H1 (cell line): ENCODE measurements around the gene CDK12. TPM values are rescaled to one million over a fixed set of nuclear protein-coding genes. Genes with fewer than 3 reads are reported as not detected.

ENCODE experiments used
- CTCF ChIA-PET: fragments of 300-600 bp; sonication (Branson Sonifier 250); formaldehyde crosslinking; loops from one replicate; lab custom pipeline; 2021; ENCODE audit not compliant: partially characterized antibody; lab: Charles Lee
- POLR2A ChIA-PET: fragments of 300-600 bp; sonication (Branson Sonifier 250); formaldehyde crosslinking; loops from one replicate; lab custom pipeline; 2021; ENCODE audit warnings: inconsistent platforms; ENCODE audit not compliant: partially characterized antibody; lab: Charles Lee
- DNase-seq, 2 experiments: peaks; one replicate each; pipeline versions ENCODE4 v3.0.0 to v3.0.0-alpha.2; 2010 to 2022; ENCODE audit warnings: low spot score in 2 of 2, low read depth in 1 of 2, mixed read lengths in 1 of 2
- FAIRE-seq: peaks from 2 replicates; lab custom pipeline; 2011; peaks lifted over from hg19 to GRCh38; lab: Jason Lieb, UNC
- H2AFZ ChIP-seq: 2 replicates; pipeline ENCODE4 v1.8.1; 2012; ENCODE audit warnings: low read length, inconsistent platforms
- H2AK5ac ChIP-seq: 2 replicates; pipeline ENCODE4 v1.6.1; 2013; ENCODE audit warnings: low read depth, low read length
- H2BK120ac ChIP-seq: replicated peaks from 2 replicates; pipeline ENCODE3; 2013; ENCODE audit warnings: low read depth, low read length, inconsistent platforms
- H2BK12ac ChIP-seq: 2 replicates; pipeline ENCODE4 v1.6.1; 2013; ENCODE audit warnings: low read depth, low read length
- H2BK15ac ChIP-seq: 2 replicates; pipeline ENCODE4 v1.6.1; 2013; ENCODE audit warnings: low read length
- H2BK20ac ChIP-seq: 2 replicates; pipeline ENCODE4 v1.6.1; 2013; ENCODE audit warnings: low read length
- H2BK5ac ChIP-seq: 2 replicates; pipeline ENCODE4 v1.6.1; 2013; ENCODE audit warnings: low read depth, low read length
- H3K14ac ChIP-seq: 2 replicates; pipeline ENCODE4 v1.6.1; 2013; ENCODE audit warnings: inconsistent platforms; ENCODE audit not compliant: insufficient read length
- H3K18ac ChIP-seq: 2 replicates; pipeline ENCODE4 v1.6.1; 2013; ENCODE audit warnings: low read length; ENCODE audit errors: extremely low read depth
- H3K23ac ChIP-seq: 2 replicates; pipeline ENCODE4 v1.6.1; 2013; ENCODE audit warnings: inconsistent platforms; ENCODE audit not compliant: insufficient read length
- H3K23me2 ChIP-seq: 2 replicates; pipeline ENCODE4 v1.6.1; 2013; ENCODE audit warnings: low read depth, low read length
- H3K27ac ChIP-seq: 2 replicates; pipeline ENCODE4 v1.6.1; 2011; ENCODE audit warnings: low read depth, low read length, inconsistent platforms
- H3K27me3 ChIP-seq, 4 experiments: replicated peaks in 1 of 4; 1 replicate in 1 of 4; 2 replicates in 3 of 4; pipeline versions ENCODE4 v1.6.1 to v1.8.1; 2011 to 2013; ENCODE audit warnings: low read length in 3 of 4, mild to moderate bottlenecking in 3 of 4, inconsistent platforms in 2 of 4, mixed read lengths in 2 of 4, moderate library complexity in 1 of 4; ENCODE audit not compliant: control insufficient read depth in 3 of 4, insufficient read depth in 3 of 4; ENCODE audit errors: extremely low read depth in 1 of 4
- H3K36me3 ChIP-seq, 4 experiments: 2 replicates each; pipeline versions ENCODE4 v1.6.1 to v1.8.1; 2011 to 2013; ENCODE audit warnings: mild to moderate bottlenecking in 4 of 4, low read length in 3 of 4, moderate library complexity in 2 of 4, control low read depth in 1 of 4, inconsistent platforms in 1 of 4; ENCODE audit not compliant: insufficient read depth in 4 of 4, control insufficient read depth in 2 of 4
- H3K4ac ChIP-seq: replicated peaks from 2 replicates; pipeline ENCODE3; 2013; ENCODE audit warnings: low read length, low read depth, mixed read lengths, inconsistent platforms; ENCODE audit not compliant: insufficient read length
- H3K4me1 ChIP-seq, 4 experiments: replicated peaks in 1 of 4; 1 replicate in 1 of 4; 2 replicates in 3 of 4; pipeline versions ENCODE4 v1.6.1 to v1.8.1; 2011 to 2013; ENCODE audit warnings: low read length in 3 of 4, inconsistent platforms in 2 of 4, mixed read lengths in 1 of 4; ENCODE audit not compliant: insufficient read depth in 4 of 4, control insufficient read depth in 3 of 4
- H3K4me2 ChIP-seq, 2 experiments: 2 replicates each; pipeline versions ENCODE4 v1.6.1 to v1.8.1; 2011 to 2013; ENCODE audit warnings: low read depth in 2 of 2, low read length in 2 of 2, control low read depth in 1 of 2, inconsistent platforms in 1 of 2, mild to moderate bottlenecking in 1 of 2; ENCODE audit not compliant: insufficient read depth in 1 of 2
- H3K4me3 ChIP-seq, 4 experiments: fragments of 200-600, 300-600 bp in 1 of 4; sonication (generic), shearing (Covaris generic), sonication (Bioruptor Twin) in 1 of 4; 2 replicates each; pipeline versions ENCODE4 v1.5.1 to v1.8.1; 2011 to 2016; ENCODE audit warnings: low read length in 4 of 4, low read depth in 3 of 4, control low read depth in 2 of 4, inconsistent platforms in 2 of 4, mild to moderate bottlenecking in 2 of 4, mixed read lengths in 1 of 4, moderate library complexity in 1 of 4; ENCODE audit not compliant: insufficient read depth in 2 of 4; ENCODE audit errors: extremely low read depth in 1 of 4
- H3K56ac ChIP-seq: replicated peaks from 2 replicates; pipeline ENCODE3; 2013; ENCODE audit warnings: low read depth, mild to moderate bottlenecking, mixed read lengths, low read length, inconsistent platforms; ENCODE audit not compliant: insufficient read length
- H3K79me1 ChIP-seq: 2 replicates; pipeline ENCODE4 v1.6.1; 2013; ENCODE audit warnings: low read depth, low read length, control low read depth
- H3K79me2 ChIP-seq, 2 experiments: 2 replicates each; pipeline versions ENCODE4 v1.6.1 to v1.8.1; 2012 to 2013; ENCODE audit warnings: low read length in 2 of 2, mild to moderate bottlenecking in 2 of 2, inconsistent platforms in 1 of 2; ENCODE audit not compliant: insufficient read depth in 2 of 2, control insufficient read depth in 1 of 2
- H3K9ac ChIP-seq, 4 experiments: replicated peaks in 1 of 4; 1 replicate in 1 of 4; 2 replicates in 3 of 4; pipeline versions ENCODE4 v1.6.1 to v1.8.1; 2011 to 2013; ENCODE audit warnings: low read depth in 3 of 4, low read length in 3 of 4, control low read depth in 2 of 4, mild to moderate bottlenecking in 2 of 4, moderate library complexity in 2 of 4, inconsistent platforms in 1 of 4; ENCODE audit errors: extremely low read depth in 1 of 4
- H3K9me3 ChIP-seq, 2 experiments: 2 replicates each; pipeline versions ENCODE4 v1.6.1 to v1.8.1; 2012 to 2013; ENCODE audit warnings: mild to moderate bottlenecking in 2 of 2, moderate library complexity in 2 of 2, control low read depth in 1 of 2, inconsistent platforms in 1 of 2, low read depth in 1 of 2, low read length in 1 of 2, mixed read lengths in 1 of 2; ENCODE audit not compliant: insufficient read depth in 2 of 2
- H4K20me1 ChIP-seq, 2 experiments: replicated peaks in 1 of 2; 2 replicates each; pipeline versions ENCODE3 to v1.8.1; 2011 to 2013; ENCODE audit warnings: inconsistent platforms in 2 of 2, low read length in 2 of 2, mild to moderate bottlenecking in 1 of 2; ENCODE audit not compliant: insufficient read depth in 2 of 2, control insufficient read depth in 1 of 2
- H4K5ac ChIP-seq: 2 replicates; pipeline ENCODE4 v1.6.1; 2013; ENCODE audit warnings: low read length, low read depth, mixed read lengths, inconsistent platforms; ENCODE audit not compliant: insufficient read length
- H4K8ac ChIP-seq: 2 replicates; pipeline ENCODE4 v1.8.0; 2013; ENCODE audit warnings: mild to moderate bottlenecking, moderate library complexity, low read length, inconsistent platforms; ENCODE audit not compliant: insufficient read depth; ENCODE audit errors: extremely low read depth
- H4K91ac ChIP-seq: replicated peaks from 2 replicates; pipeline ENCODE3; 2013; ENCODE audit warnings: low read length, mixed read lengths, inconsistent platforms; ENCODE audit not compliant: insufficient read length
- CBX8 ChIP-seq: fragments of 300-800, 300-1000 bp; sonication (generic); IDR thresholded peaks from 2 replicates; pipeline ENCODE4 v1.7.1; 2016; ENCODE audit warnings: low read depth, low read length, borderline replicate concordance
- EZH2 ChIP-seq: fragments of 200-600 bp; sonication (generic); IDR thresholded peaks from 2 replicates; pipeline ENCODE4 v1.7.1; 2012; ENCODE audit warnings: low read depth, mild to moderate bottlenecking, moderate library complexity, low read length, inconsistent platforms; ENCODE audit not compliant: severe bottlenecking
- KDM1A ChIP-seq: fragments of 200-600, 300-600 bp; sonication (generic); IDR thresholded peaks from 2 replicates; pipeline ENCODE4 v1.7.1; 2016; ENCODE audit warnings: mild to moderate bottlenecking, low read length, borderline replicate concordance
- POLR2AphosphoS5 ChIP-seq: IDR thresholded peaks from 2 replicates; pipeline ENCODE4 v1.6.1; 2011; ENCODE audit warnings: low read depth, low read length
- WGBS, 2 experiments: shearing (Covaris generic) in 1 of 2; methylation state at CpG; one replicate each; pipeline versions ENCODE4 v1.1.6 to v1.1.7; 2013 to 2015; ENCODE audit warnings: low lambda C conversion rate in 2 of 2, mixed read lengths in 2 of 2, inconsistent platforms in 1 of 2, low coverage in 1 of 2, missing lambda C conversion rate in 1 of 2; ENCODE audit not compliant: insufficient replicate concordance in 2 of 2, insufficient coverage in 1 of 2, insufficient read length in 1 of 2; ENCODE audit errors: extremely low coverage in 1 of 2, missing lambda C conversion rate in 1 of 2; 5-methylcytosine and 5-hydroxymethylcytosine counted together
- polyA plus RNA-seq, 7 experiments: library from polyadenylated mRNA; depleted of rRNA in 3 of 7; stranded (reverse) in 5 of 7; unstranded in 2 of 7; fragments of >200 nt in 5 of 7; fragments of 200-250 nt in 2 of 7; gene quantifications; 1 replicate in 5 of 7; 2 replicates in 1 of 7; 4 replicates in 1 of 7; pipeline versions ENCODE4 v1.2.1 to v1.2.3, GENCODE V29; 2011 to 2013; ENCODE audit warnings: missing spikeins in 2 of 7, mixed read lengths in 2 of 7
- total RNA-seq: library from RNA; stranded (reverse); fragmentation: NEBNext Ultra II Directional; extraction: Animal tissue kit (Norgen Biotek cat#: 25700); gene quantifications from 2 replicates; pipeline ENCODE4 v1.2.1, GENCODE V29; 2021

Gene CDK12
- total and polyA plus RNA-seq, 2 of the 8 experiments (the other 6 are each of a cell fraction or from before 2014, with no cell fraction given): 14.8 to 70.3 TPM

DNA sequence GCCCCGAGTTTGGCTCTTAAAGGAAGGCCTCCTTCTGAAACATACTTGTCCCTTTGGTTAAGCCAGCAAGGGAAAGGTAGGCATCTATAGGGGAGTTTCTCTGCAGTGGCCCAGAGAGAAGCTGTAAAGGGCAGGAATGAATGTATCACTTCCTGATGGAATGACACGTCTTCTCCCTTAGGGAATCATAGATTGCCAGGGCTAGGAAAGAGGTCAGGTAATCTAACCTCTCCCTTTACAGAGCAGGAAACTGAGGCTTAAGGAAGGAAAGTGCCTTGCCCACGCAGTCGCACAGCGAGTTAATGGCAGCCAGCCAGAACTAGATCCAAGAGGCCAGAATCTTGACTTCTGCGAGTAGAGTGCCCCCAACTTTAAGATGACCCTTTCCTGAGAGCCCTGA lies 80.4 kb downstream of the CDK12 start:
- no peaks in the 10 kb centered on the region for H3K36me3 ChIP-seq
- H4K8ac ChIP-seq: no peak overlapping the region
- 91% methylated on average over 6 of the region's 6 CpGs; no CpG with 5 or more reads in 1 of the 2 experiments for WGBS, 2 experiments
- H3K4me3 ChIP-seq: no peak overlapping the region
- POLR2A ChIA-PET: interaction anchor here (1.3 to 1.6 kb wide), 2 partner anchors 10 kb away, joined by 4 read pairs; no protein-coding TSS in a partner anchor
- H3K4ac ChIP-seq: no peak overlapping the region
- H2AFZ ChIP-seq: no peak overlapping the region
- H4K5ac ChIP-seq: no peak overlapping the region
- no peaks in the 10 kb centered on the region for H3K27me3 ChIP-seq
- no peak for DNase-seq
- H3K79me2 ChIP-seq: no peaks in the 10 kb centered on the region
- CTCF ChIA-PET: interaction anchor here (0.7 to 1.2 kb wide), 2 partner anchors 80 to 82 kb away, joined by 3 to 4 read pairs; no protein-coding TSS in a partner anchor
- H4K20me1 ChIP-seq: no peaks in the 10 kb centered on the region
- no peak overlapping the region for H2BK15ac ChIP-seq
- H3K23me2 ChIP-seq: no peaks in the 10 kb centered on the region
- H2BK120ac ChIP-seq: no peak overlapping the region
- no peak overlapping the region for H3K56ac ChIP-seq
- no peak overlapping the region for H3K23ac ChIP-seq
- H3K27ac ChIP-seq: no peak overlapping the region
- no peak overlapping the region for H2BK20ac ChIP-seq
- no peak overlapping the region for H3K18ac ChIP-seq
- H3K79me1 ChIP-seq: no peaks in the 10 kb centered on the region
- H3K9me3 ChIP-seq: no peaks in the 10 kb centered on the region
- FAIRE-seq: no peak
- H3K4me1 ChIP-seq: no peaks in the 10 kb centered on the region
- H2BK12ac ChIP-seq: no peak overlapping the region
- H3K9ac ChIP-seq: no peak overlapping the region
- no peak overlapping the region for H4K91ac ChIP-seq
- no peak overlapping the region for H2BK5ac ChIP-seq
- no peak overlapping the region for H2AK5ac ChIP-seq
- no peak overlapping the region for H3K14ac ChIP-seq
- TF ChIP-seq POLR2AphosphoS5 (no peak), EZH2 (no peak), CBX8 (no peak), KDM1A (no peak)
- no peak overlapping the region for H3K4me2 ChIP-seq
